Measurements from ENCODE around the gene STRIT1.
"Not testable (repeated sequence)": the region's sequence is repeated elsewhere in the genome, so short reads cannot be mapped to it uniquely, and the experiment has no call there.

The STRIT1 gene

GRCh38 chr3:155270485-155271342 is 22.8 kb downstream of the STRIT1 start:
- DNase-seq (ENCODE audit: low read depth): no peak

- DNase-seq (ENCODE audit: low read depth): no peak
Measured at GRCh38 chr3:155270063-155270462, 23.4 kb downstream of the STRIT1 start.

DNA sequence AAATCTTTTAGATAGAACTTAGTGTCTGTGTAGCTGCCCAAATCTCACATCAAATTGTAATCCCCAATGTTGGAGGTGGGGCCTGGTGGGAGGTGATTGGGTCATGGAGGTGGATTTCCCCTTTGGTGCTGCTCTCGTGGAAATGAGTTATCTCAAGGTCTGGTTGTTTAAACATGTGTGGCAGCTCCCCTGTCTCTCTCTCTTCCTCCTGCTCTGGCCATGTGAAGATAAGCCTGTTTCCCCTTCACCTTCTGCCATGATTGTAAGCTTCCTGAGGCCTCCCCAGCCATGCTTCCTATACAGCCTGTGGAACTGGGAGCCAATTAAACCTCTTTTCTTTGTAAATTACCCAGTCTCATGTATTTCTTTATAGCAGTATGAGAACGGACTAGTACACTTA is 30.6 kb downstream of the STRIT1 start:
- not testable (repeated sequence) for DNase-seq (ENCODE audit: low read depth)

- DNase-seq (ENCODE audit: low read depth): no peak
Measured at GRCh38 chr3:155262295-155262694, 31.2 kb downstream of the STRIT1 start.

DNA sequence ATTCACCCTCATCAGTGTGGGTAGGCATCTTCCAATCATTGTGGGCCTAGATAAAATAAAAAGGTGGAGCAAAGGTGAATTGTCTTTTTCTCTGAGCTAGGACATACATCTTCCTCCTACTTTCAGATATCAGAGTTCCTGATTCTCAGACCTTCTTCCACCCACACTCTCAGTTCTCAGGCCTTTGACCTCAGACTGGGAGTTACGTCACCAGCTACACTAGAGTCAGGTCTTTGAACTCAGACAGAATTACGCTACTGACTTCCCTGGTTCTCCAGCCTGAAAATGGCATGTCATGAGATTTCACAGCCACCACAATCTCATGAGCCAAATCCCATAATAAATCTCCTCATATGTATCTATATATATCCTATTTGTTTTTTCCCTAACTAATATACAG is 39.0 kb downstream of the STRIT1 start:
- no peak for DNase-seq (ENCODE audit: low read depth)

DNA sequence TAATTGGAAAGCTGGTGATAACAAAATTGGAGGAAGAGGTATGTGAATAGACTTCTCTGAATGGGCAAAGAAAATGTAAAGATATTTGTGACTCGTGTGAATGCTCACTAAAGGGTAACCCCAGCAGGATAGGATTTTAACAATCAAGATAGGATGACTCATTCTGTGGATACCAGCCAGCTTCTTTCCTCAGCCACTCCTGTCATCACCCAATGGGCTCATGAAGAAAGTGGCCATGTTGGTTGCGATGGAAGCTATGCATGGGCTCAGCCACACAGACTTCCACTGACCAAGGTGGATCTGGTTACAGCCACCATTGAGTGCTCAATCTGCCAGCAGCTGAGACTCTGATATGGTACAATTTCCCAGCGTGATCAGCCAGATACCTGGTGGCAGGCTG is 40.9 kb downstream of the STRIT1 start:
- DNase-seq (ENCODE audit: low read depth): no peak

GRCh38 chr3:155252021-155252420 is 41.5 kb downstream of the STRIT1 start:
- DNase-seq (ENCODE audit: low read depth): no peak

GRCh38 chr3:155248531-155249187 is 44.8 kb downstream of the STRIT1 start:
- DNase-seq (ENCODE audit: low read depth): no peak

DNA sequence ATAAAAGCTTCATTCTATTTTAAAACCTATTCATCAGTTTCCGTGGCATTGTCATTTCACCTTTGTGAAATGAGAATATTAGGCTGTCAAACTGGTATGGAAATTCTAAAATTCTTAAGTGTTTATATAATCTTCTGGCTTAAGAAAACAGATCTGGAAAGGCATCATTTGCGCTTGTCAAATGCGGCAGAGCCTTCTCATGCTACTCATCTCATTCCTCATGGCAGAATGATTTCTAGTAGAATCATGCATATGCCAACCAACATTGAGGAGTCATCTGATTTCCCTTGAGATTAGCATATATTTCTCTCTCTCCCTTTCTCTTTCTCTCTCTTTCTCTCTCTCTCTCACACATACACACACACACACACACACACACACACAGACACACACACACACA is 48.8 kb downstream of the STRIT1 start:
- DNase-seq (ENCODE audit: low read depth): no peak

DNA sequence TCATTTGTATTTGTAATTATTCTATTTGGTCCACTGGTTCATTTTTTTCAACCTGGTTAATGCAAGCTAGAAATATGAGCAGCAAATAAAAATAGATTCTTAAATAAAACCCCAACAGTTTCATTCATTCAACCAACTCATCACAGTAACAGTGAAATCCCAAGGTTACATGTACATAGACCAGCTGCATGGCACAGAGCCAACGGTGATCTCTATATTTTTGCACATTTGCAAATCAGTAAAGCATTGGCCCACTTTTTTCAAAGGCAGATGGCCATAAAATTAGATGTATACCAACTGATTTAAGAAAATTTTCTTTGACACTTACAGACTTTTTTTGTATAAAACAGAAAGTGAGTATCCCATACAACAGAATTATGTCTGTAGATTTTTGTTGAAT is 49.3 kb downstream of the STRIT1 start:
- no peak for DNase-seq (ENCODE audit: low read depth)

- DNase-seq (ENCODE audit: low read depth): no peak
Measured at GRCh38 chr3:155243512-155243921, 50.0 kb downstream of the STRIT1 start.

DNA sequence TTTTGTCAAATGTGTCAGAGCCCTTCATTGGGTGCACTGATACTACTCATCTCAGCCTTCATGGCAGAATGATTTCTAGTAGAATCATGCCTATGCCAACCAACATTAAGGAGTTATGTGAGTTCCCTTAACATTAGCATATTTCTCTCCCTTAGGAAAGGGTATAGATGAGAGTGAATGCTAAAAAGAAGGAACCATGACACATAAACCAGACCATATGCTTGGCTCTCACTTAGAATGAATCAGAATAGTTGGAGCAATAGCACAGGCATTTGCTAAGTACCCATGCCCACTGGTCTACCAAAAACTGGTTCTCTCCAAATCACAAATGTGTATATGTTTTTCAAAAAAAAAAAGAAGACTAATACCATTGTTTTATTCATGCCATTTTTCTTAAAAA is 51.1 kb downstream of the STRIT1 start:
- DNase-seq (ENCODE audit: low read depth): no peak

DNA sequence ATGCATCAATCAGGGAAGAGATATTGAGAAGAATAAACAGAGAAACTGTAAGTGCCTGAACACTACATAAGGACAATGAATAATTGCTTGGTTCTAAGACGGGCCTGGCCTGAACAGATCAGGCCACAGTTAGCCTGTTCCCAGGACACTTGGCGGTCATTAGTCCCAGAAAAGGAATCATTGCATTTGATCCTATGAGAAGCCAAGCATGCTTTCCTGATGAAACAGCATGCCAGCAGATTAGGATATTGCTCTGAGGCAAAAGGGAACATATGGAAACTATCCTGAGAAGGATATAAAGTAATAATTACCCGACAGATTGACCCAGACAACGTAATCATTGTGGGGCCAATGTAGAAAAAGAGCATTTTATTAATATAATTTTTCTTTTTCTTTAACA is 51.9 kb downstream of the STRIT1 start:
- DNase-seq (ENCODE audit: low read depth): no peak

All from stimulated activated CD8-positive, alpha-beta memory T cell treated with anti-CD3 and anti-CD28 coated beads, Interleukin-15, amount 100 ng/mL, for 24 hours (primary cell).